Measurements from ENCODE around the gene COX8C.
"Not testable (repeated sequence)": the region's sequence is repeated elsewhere in the genome, so short reads cannot be mapped to it uniquely, and the experiment has no call there.

COX8C gene

GRCh38 chr14:93343797-93344196, 3.2 kb upstream of the COX8C start:
- intact Hi-C loops (cut with DNase I; ENCODE audit: low total_unique reads), result no loop called here
- Histone ChIP-seq H3K27me3 (no peaks in the 10 kb centered on the region), H3K27ac (no peak overlapping the region), H3K4me3 (no peak overlapping the region), H3K4me1 (no peaks in the 10 kb centered on the region), H3K9me3 (no peaks in the 10 kb centered on the region), H3K36me3 (no peaks in the 10 kb centered on the region)
- no peak for TF ChIP-seq CTCF (IDR thresholded peaks at IDR 0.05)
- no peak for DNase-seq

GRCh38 chr14:93347850-93348249, 868 bp downstream of the COX8C start:
- DNase-seq, result no peak
- Histone ChIP-seq H3K27ac (no peak overlapping the region), H3K36me3 (no peaks in the 10 kb centered on the region), H3K4me1 (no peaks in the 10 kb centered on the region), H3K4me3 (no peak overlapping the region), H3K27me3 (no peaks in the 10 kb centered on the region), H3K9me3 (no peaks in the 10 kb centered on the region)
- TF ChIP-seq CTCF (IDR thresholded peaks at IDR 0.05), result no peak
- intact Hi-C loops (cut with DNase I; ENCODE audit: low total_unique reads), result no loop called here

- intact Hi-C loops (cut with DNase I; ENCODE audit: low total_unique reads), result no loop called here
- no peak overlapping the region for H3K27ac ChIP-seq
- H3K4me1 ChIP-seq, result no peaks in the 10 kb centered on the region
- H3K27me3 ChIP-seq, result no peaks in the 10 kb centered on the region
- DNase-seq, result no peak
- H3K9me3 ChIP-seq, result no peaks in the 10 kb centered on the region
- H3K4me3 ChIP-seq, result no peak overlapping the region
- no peak for TF ChIP-seq CTCF (IDR thresholded peaks at IDR 0.05)
- H3K36me3 ChIP-seq, result no peaks in the 10 kb centered on the region
Observed at GRCh38 chr14:93348292-93348691, 1.3 kb downstream of the COX8C start.

- DNase-seq; H3K9me3 ChIP-seq; H3K4me3 ChIP-seq; H3K4me1 ChIP-seq; intact Hi-C loops (cut with DNase I; ENCODE audit: low total_unique reads); H3K36me3 ChIP-seq; H3K27me3 ChIP-seq; H3K27ac ChIP-seq: not testable (repeated sequence)
Observed at GRCh38 chr14:93354873-93355272, 7.9 kb downstream of the COX8C start.

- Histone ChIP-seq H3K27ac (no peak overlapping the region), H3K4me3 (no peak overlapping the region), H3K27me3 (no peaks in the 10 kb centered on the region), H3K4me1 (no peaks in the 10 kb centered on the region), H3K36me3 (no peaks in the 10 kb centered on the region), H3K9me3 (no peaks in the 10 kb centered on the region)
- intact Hi-C loops (cut with DNase I; ENCODE audit: low total_unique reads), result no loop called here
- DNase-seq, result no peak
- no peak for TF ChIP-seq CTCF (IDR thresholded peaks at IDR 0.05)
Observed at GRCh38 chr14:93368996-93369712, 22.2 kb downstream of the COX8C start.

GRCh38 chr14:93369713-93370266, 22.8 kb downstream of the COX8C start:
- no peaks in the 10 kb centered on the region for H3K27me3 ChIP-seq
- TF ChIP-seq CTCF (IDR thresholded peaks at IDR 0.05), result no peak
- no peak overlapping the region for H3K4me3 ChIP-seq
- intact Hi-C loops (cut with DNase I; ENCODE audit: low total_unique reads), result no loop called here
- H3K9me3 ChIP-seq, result no peaks in the 10 kb centered on the region
- H3K36me3 ChIP-seq, result no peaks in the 10 kb centered on the region
- no peak overlapping the region for H3K27ac ChIP-seq
- DNase-seq, result no peak
- no peaks in the 10 kb centered on the region for H3K4me1 ChIP-seq

All from tibial artery (tissue), 4 donors.